HAP-1 (cell line): ENCODE results near the gene YBEY.

Experiments
- DNase-seq, 2 experiments: peaks; one replicate each; pipeline ENCODE4 v3.0.0-alpha.2; 2016 to 2020; ENCODE audit warnings: low spot score in 2 of 2
- H3K27me3 ChIP-seq: fragments of 250-450 bp; sonication (Bioruptor Pico); 2 replicates; pipeline ENCODE4 v1.5.1; 2020; ENCODE audit warnings: low read depth, mild to moderate bottlenecking, moderate library complexity
- H3K36me3 ChIP-seq: fragments of 250-450 bp; sonication (Bioruptor Pico); replicated peaks from 2 replicates; pipeline ENCODE4 v1.5.1; 2020; ENCODE audit warnings: mild to moderate bottlenecking
- H3K4me1 ChIP-seq: fragments of 250-450 bp; sonication (Bioruptor Pico); 2 replicates; pipeline ENCODE4 v1.5.1; 2020; ENCODE audit warnings: mild to moderate bottlenecking
- H3K4me3 ChIP-seq: fragments of 250-450 bp; sonication (Bioruptor Pico); 2 replicates; pipeline ENCODE4 v1.5.1; 2020; ENCODE audit warnings: mild to moderate bottlenecking, moderate library complexity
- H3K9me3 ChIP-seq: fragments of 250-450 bp; sonication (Bioruptor Pico); 2 replicates; pipeline ENCODE4 v1.5.1; 2020; ENCODE audit warnings: mild to moderate bottlenecking, moderate library complexity
- in situ Hi-C: fragments of 300-500 bp; cut with MboI; formaldehyde crosslinking; loops from 3 replicates; pipeline ENCODE4 v1.14.3; 2020; ENCODE audit warnings: low sequenced_read_pairs, inconsistent platforms, mixed read lengths

Gene YBEY

GRCh38 chr21:46274797-46275390 lies 11.2 kb upstream of the YBEY start:
- H3K4me3 ChIP-seq: no peak overlapping the region
- DNase-seq: no peak
- in situ Hi-C loops: no loop called here
- no peaks in the 10 kb centered on the region for H3K27me3 ChIP-seq
- no peaks in the 10 kb centered on the region for H3K4me1 ChIP-seq
- no peaks in the 10 kb centered on the region for H3K9me3 ChIP-seq
- H3K36me3 ChIP-seq: peaks cover 88% of the 10 kb centered on the region

- in situ Hi-C loops: no loop called here
- Histone ChIP-seq H3K27me3 (no peaks in the 10 kb centered on the region), H3K36me3 (peaks cover 61% of the 10 kb centered on the region), H3K4me1 (peaks cover 27% of the 10 kb centered on the region), H3K9me3 (peaks cover 17% of the 10 kb centered on the region), H3K4me3 (no peak overlapping the region; the same call in 1 of the 2 replicates)
- DNase-seq: no peak
These were observed 2.0 kb upstream of the YBEY start for GRCh38 chr21:46284077-46284644.

GRCh38 chr21:46284733-46285132 lies 1.4 kb upstream of the YBEY start:
- Histone ChIP-seq H3K4me3 (no peak overlapping the region; the same call in 1 of the 2 replicates), H3K4me1 (peaks cover 27% of the 10 kb centered on the region), H3K36me3 (peaks cover 55% of the 10 kb centered on the region), H3K27me3 (no peaks in the 10 kb centered on the region), H3K9me3 (peaks cover 17% of the 10 kb centered on the region)
- no peak for DNase-seq
- in situ Hi-C loops: no loop called here

GRCh38 chr21:46285206-46285661 lies 908 bp upstream of the YBEY start, which contains the start of gene MCM3AP:
Gene MCM3AP, minus strand, starts transcription at chr21:46285611. Its CDS starts 325 bp downstream, at chr21:46285286.
- in situ Hi-C loops: no loop called here
- H3K36me3 ChIP-seq: peaks cover 50% of the 10 kb centered on the region
- H3K9me3 ChIP-seq: peaks cover 17% of the 10 kb centered on the region
- peak within 1 kb of the TSS; percentile 81 for H3K4me3 ChIP-seq
- no peak for DNase-seq
- peaks cover 27% of the 10 kb centered on the region for H3K4me1 ChIP-seq
- H3K27me3 ChIP-seq: no peaks in the 10 kb centered on the region

GRCh38 chr21:46286648-46287002 lies 483 bp downstream of the YBEY start:
- in situ Hi-C loops: no loop called here
- H3K4me1 ChIP-seq: peaks cover 27% of the 10 kb centered on the region
- no peak for DNase-seq
- peaks cover 40% of the 10 kb centered on the region for H3K36me3 ChIP-seq
- H3K4me3 ChIP-seq: peak overlapping the region; percentile 81
- H3K27me3 ChIP-seq: no peaks in the 10 kb centered on the region
- H3K9me3 ChIP-seq: peaks cover 17% of the 10 kb centered on the region

- Histone ChIP-seq H3K4me3 (peak overlapping the region; percentile 81), H3K27me3 (no peaks in the 10 kb centered on the region), H3K36me3 (peaks cover 36% of the 10 kb centered on the region), H3K9me3 (peaks cover 14% of the 10 kb centered on the region), H3K4me1 (peaks cover 27% of the 10 kb centered on the region)
- DNase-seq: no peak
- in situ Hi-C loops: no loop called here
These were observed 1.4 kb downstream of the YBEY start for GRCh38 chr21:46287541-46287940.

GRCh38 chr21:46289655-46290179 lies 3.6 kb downstream of the YBEY start:
- H3K4me1 ChIP-seq: peaks cover 21% of the 10 kb centered on the region
- H3K27me3 ChIP-seq: no peaks in the 10 kb centered on the region
- peaks cover 3% of the 10 kb centered on the region for H3K9me3 ChIP-seq
- in situ Hi-C loops: no loop called here
- H3K4me3 ChIP-seq: no peak overlapping the region
- DNase-seq: no peak
- peaks cover 14% of the 10 kb centered on the region for H3K36me3 ChIP-seq

- Histone ChIP-seq H3K4me3 (no peak overlapping the region), H3K9me3 (no peaks in the 10 kb centered on the region; the same call in 1 of the 2 replicates), H3K27me3 (no peaks in the 10 kb centered on the region), H3K36me3 (peaks cover 9% of the 10 kb centered on the region; the same call in 1 of the 2 replicates), H3K4me1 (peaks cover 16% of the 10 kb centered on the region)
- in situ Hi-C loops: no loop called here
- DNase-seq: no peak
These were observed 5.4 kb downstream of the YBEY start for GRCh38 chr21:46291561-46291960.

- Histone ChIP-seq H3K9me3 (no peaks in the 10 kb centered on the region; the same call in 1 of the 2 replicates), H3K27me3 (no peaks in the 10 kb centered on the region), H3K4me1 (no peaks in the 10 kb centered on the region), H3K36me3 (peaks cover 13% of the 10 kb centered on the region), H3K4me3 (no peak overlapping the region)
- in situ Hi-C loops: no loop called here
- no peak for DNase-seq
These were observed 8.6 kb downstream of the YBEY start for GRCh38 chr21:46294647-46295176.

- in situ Hi-C loops: no loop called here
- Histone ChIP-seq H3K36me3 (peaks cover 19% of the 10 kb centered on the region), H3K4me1 (no peaks in the 10 kb centered on the region), H3K27me3 (no peaks in the 10 kb centered on the region), H3K9me3 (no peaks in the 10 kb centered on the region; the same call in 1 of the 2 replicates), H3K4me3 (no peak overlapping the region)
- DNase-seq: no peak
These were observed 9.1 kb downstream of the YBEY start for GRCh38 chr21:46295177-46295770.

- DNase-seq: no peak
- Histone ChIP-seq H3K36me3 (peaks cover 26% of the 10 kb centered on the region), H3K27me3 (no peaks in the 10 kb centered on the region), H3K4me1 (no peaks in the 10 kb centered on the region), H3K4me3 (no peak overlapping the region), H3K9me3 (no peaks in the 10 kb centered on the region; the same call in 1 of the 2 replicates)
- in situ Hi-C loops: no loop called here
These were observed 10.0 kb downstream of the YBEY start for GRCh38 chr21:46295996-46296752.

- Histone ChIP-seq H3K4me1 (no peaks in the 10 kb centered on the region), H3K27me3 (no peaks in the 10 kb centered on the region), H3K9me3 (no peaks in the 10 kb centered on the region), H3K4me3 (no peak overlapping the region), H3K36me3 (peaks cover 30% of the 10 kb centered on the region)
- no peak for DNase-seq
- in situ Hi-C loops: no loop called here
These were observed 11.5 kb downstream of the YBEY start for GRCh38 chr21:46297338-46298271.
